ENCODE data around the gene LBP. TPM values are rescaled to one million over a fixed set of nuclear protein-coding genes. Genes with fewer than 3 reads are reported as not detected.

LBP gene
- total RNA-seq, 4 donors from 2014 or later = 0.23 to 0.55 TPM; not detected in 2

DNA sequence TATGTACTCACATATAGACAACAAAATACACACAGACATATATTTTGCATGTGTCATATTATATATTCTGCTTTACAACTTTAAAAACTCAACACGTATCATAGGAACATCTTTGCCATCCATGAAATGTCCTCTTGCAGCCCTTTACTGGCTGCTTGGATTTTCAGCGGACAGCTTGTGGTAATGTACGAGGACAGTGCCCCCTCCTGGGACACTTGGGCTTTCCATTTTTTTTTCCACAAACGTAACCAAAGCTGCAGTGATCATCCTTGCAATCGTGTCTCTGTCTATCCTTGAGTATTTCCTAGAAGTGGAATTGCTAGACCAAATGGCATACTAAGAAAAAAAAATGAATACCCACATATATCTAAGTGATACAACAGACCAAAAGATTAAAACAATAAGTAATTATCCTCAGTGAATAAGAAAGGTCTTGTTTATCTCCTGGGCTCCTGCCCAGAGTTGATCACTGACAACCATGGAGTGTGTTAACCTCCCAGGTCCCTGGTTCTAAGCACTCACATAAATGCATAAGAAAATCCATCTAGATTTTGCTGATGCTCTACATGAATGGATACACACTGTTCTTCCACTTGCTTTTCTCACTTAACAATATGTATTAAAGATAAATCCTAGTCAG, 24.2 kb upstream of the LBP start:
- DNase-seq (ENCODE audit: low spot score in 2 of 2) = no peak
- intact Hi-C loops (cut with DNase I; ENCODE audit: low total_unique reads) = no loop called here
- WGBS, 2 donors = 1 to 3% methylated on average over 5 of the region's 5 CpGs
- no peak overlapping the region for H3K4me3 ChIP-seq (ENCODE audit: low read depth, poor library complexity, severe bottlenecking)
- TF ChIP-seq POLR2A (IDR thresholded peaks at IDR 0.05) = no peak
- TF ChIP-seq, protein P1, sequence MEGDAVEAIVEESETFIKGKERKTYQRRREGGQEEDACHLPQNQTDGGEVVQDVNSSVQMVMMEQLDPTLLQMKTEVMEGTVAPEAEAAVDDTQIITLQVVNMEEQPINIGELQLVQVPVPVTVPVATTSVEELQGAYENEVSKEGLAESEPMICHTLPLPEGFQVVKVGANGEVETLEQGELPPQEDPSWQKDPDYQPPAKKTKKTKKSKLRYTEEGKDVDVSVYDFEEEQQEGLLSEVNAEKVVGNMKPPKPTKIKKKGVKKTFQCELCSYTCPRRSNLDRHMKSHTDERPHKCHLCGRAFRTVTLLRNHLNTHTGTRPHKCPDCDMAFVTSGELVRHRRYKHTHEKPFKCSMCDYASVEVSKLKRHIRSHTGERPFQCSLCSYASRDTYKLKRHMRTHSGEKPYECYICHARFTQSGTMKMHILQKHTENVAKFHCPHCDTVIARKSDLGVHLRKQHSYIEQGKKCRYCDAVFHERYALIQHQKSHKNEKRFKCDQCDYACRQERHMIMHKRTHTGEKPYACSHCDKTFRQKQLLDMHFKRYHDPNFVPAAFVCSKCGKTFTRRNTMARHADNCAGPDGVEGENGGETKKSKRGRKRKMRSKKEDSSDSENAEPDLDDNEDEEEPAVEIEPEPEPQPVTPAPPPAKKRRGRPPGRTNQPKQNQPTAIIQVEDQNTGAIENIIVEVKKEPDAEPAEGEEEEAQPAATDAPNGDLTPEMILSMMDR (IDR thresholded peaks at IDR 0.05) = no peak

DNA sequence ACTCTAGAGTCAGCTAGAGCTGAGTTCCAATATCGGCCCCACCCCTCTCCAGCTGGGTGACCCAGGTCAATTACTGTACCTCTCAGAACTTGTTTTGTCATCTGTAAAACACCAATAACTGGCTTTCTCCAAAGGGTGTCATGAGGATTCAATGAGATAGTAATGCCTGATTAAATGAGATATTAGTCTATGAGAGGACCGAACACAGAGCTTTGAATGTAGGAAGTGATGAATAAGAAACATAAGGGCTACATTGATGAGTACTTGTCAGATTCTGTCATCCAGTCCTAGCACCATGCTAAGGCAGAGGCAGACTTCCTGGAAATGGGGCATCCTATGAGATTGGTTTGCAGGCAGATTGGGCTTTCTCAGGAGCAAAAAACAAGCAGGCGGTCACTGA, 22.1 kb upstream of the LBP start:
- intact Hi-C loops (cut with DNase I; ENCODE audit: low total_unique reads) = no loop called here
- 92 to 94% methylated on average over 3 of the region's 3 CpGs for WGBS, 2 donors
- no peak overlapping the region for H3K4me3 ChIP-seq (ENCODE audit: low read depth, poor library complexity, severe bottlenecking)
- TF ChIP-seq, protein P1 (IDR thresholded peaks at IDR 0.05) = no peak
- TF ChIP-seq POLR2A (IDR thresholded peaks at IDR 0.05) = no peak
- DNase-seq (ENCODE audit: low spot score in 2 of 2) = no peak

DNA sequence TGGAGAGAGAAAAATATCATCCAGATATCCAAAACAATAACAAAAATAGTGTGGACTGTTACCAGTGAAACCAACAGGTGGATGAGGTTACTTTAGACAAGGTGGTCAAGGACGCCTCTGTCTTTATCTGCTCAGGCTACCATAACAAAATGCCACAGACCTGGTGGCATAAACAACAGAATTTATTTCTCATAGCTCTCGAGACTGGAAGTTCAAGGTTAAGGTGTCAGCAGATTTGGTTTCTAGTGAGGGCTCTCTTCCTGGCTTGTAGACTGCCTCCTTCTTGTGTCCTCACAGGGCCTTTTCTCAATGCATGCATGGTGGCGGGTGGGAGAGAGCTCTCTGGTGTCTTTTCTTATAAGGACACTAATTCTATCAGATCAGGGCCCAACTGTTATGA, 21.1 kb upstream of the LBP start:
- 69 to 76% methylated on average over 3 of the region's 3 CpGs for WGBS, 2 donors
- no peak for DNase-seq (ENCODE audit: low spot score in 2 of 2)
- intact Hi-C loops (cut with DNase I; ENCODE audit: low total_unique reads) = no loop called here
- TF ChIP-seq, protein P1 (IDR thresholded peaks at IDR 0.05) = no peak
- TF ChIP-seq POLR2A (IDR thresholded peaks at IDR 0.05) = no peak
- no peak overlapping the region for H3K4me3 ChIP-seq (ENCODE audit: low read depth, poor library complexity, severe bottlenecking)

DNA sequence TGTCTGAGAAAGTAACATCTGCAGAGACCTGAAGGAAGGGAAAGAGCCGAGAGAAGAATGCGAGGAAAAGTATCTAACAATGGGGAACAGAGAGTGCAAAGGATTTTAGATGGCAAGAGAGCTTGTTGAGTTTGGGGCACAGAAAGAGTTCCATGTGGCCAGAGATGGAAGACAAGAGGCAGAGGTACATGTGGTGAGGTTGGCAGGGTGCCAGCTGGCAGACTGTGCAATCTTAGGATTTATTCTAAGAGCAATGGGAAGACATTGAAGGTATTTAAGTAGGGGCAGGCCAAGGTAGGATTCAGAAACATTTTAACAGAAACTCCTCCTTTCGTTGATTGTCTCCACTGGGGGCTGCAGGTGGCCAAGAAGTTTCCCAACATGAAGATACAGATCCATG, 20.4 kb upstream of the LBP start:
- intact Hi-C loops (cut with DNase I; ENCODE audit: low total_unique reads) = no loop called here
- WGBS, 2 donors = 74 to 83% methylated on average over 3 of the region's 3 CpGs

DNA sequence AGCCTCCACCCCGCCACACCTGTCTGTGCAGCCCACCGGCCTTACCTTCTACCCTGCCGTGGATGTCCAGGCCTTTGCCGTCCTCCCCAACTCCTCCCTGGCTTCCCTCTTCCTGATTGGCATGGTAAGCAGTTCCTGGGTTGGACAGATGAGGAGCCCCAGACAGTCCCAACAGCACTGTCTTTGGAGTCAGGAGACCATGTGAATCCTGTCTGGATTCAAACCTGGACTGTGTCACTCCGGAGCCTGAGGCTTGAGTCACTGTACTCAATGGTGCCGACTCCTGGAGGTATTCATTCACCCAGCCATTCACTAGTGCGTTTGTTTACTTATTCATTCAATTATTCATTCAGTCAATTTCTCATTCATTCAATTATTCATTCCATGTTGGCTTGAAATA, 20.0 kb upstream of the LBP start:
- 87% methylated on average over 7 of the region's 7 CpGs for WGBS, 2 donors
- intact Hi-C loops (cut with DNase I; ENCODE audit: low total_unique reads) = no loop called here
- no peak for TF ChIP-seq POLR2A (IDR thresholded peaks at IDR 0.05)
- TF ChIP-seq, protein P1 (IDR thresholded peaks at IDR 0.05) = no peak
- no peak overlapping the region for H3K4me3 ChIP-seq (ENCODE audit: low read depth, poor library complexity, severe bottlenecking)
- DNase-seq (ENCODE audit: low spot score in 2 of 2) = no peak

More for the DNA sequence above, 20.4 kb upstream of the LBP start:
- no peak for DNase-seq (ENCODE audit: low spot score in 2 of 2)
- no peak overlapping the region for H3K4me3 ChIP-seq (ENCODE audit: low read depth, poor library complexity, severe bottlenecking)
- TF ChIP-seq, protein P1 (IDR thresholded peaks at IDR 0.05) = no peak
- no peak for TF ChIP-seq POLR2A (IDR thresholded peaks at IDR 0.05)

DNA sequence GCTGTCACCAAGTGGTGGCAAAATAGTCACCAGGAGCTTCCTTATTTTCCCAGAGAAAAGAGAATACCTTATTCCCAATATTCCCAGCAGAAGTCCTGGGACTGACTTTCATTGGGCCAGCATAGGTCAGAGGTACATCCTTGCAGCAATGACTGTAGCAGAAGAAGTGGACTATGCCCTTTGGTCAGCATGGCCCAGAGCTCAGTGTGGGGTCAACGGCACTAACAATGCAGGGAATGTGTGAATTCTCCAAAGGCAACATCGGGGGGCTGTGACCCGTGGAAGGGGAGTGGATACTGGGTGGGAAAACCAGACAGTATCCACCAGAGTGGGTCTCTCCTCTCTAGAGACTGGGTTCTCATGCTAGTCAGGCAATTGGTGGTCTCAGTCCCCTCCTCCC, 15.6 kb upstream of the LBP start:
- WGBS, 2 donors = 51 to 78% methylated on average over 3 of the region's 3 CpGs
- intact Hi-C loops (cut with DNase I; ENCODE audit: low total_unique reads) = no loop called here
- no peak overlapping the region for H3K4me3 ChIP-seq (ENCODE audit: low read depth, poor library complexity, severe bottlenecking)
- DNase-seq (ENCODE audit: low spot score in 2 of 2) = no peak
- no peak for TF ChIP-seq POLR2A (IDR thresholded peaks at IDR 0.05)
- TF ChIP-seq, protein P1 (IDR thresholded peaks at IDR 0.05) = no peak
